NCI-H2171 (cell line): ENCODE measurements around the gene SORL1-AS1.
A peak's percentile ranks its signal among the peaks of the same experiment; 100 is the strongest.

ENCODE experiments used
- DNase-seq: peaks from one replicate; lab custom pipeline; 2025; lab: John Stamatoyannopoulos, UW

The SORL1-AS1 gene

DNA sequence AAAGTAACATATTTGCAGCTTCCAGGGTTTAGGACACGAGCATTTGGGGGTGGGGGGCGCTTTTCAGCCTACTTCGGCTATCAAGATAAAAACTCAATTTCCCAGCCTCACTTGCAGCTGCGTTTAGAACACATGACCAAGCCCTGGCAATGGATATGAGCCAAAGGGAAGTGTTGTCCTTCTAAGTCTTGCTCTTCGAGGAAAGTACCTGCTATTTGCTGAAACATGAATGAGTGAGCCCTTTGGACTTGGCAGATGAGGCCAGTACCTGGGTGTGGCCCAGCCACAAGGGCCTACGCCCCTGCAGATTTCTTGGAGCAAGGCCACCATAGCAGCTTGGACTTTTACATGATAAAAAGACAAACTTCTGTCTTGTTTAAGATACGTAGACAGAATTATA is 60.9 kb downstream of the SORL1-AS1 start:
- DNase-seq = no peak

GRCh38 chr11:121389651-121390050 is 63.1 kb downstream of the SORL1-AS1 start:
- DNase-seq = peak; percentile 21
